NCI-H774 (cell line): ENCODE data around the gene NRXN2.
"Not testable (repeated sequence)": the region's sequence is repeated elsewhere in the genome, so short reads cannot be mapped to it uniquely, and the experiment has no call there.

Source experiments
- DNase-seq: peaks from one replicate; lab custom pipeline; 2025; lab: John Stamatoyannopoulos, UW

The NRXN2 gene

GRCh38 chr11:64674774-64675173 lies 48.2 kb downstream of the NRXN2 start:
- DNase-seq = no peak

GRCh38 chr11:64673279-64673678 lies 49.7 kb downstream of the NRXN2 start:
- DNase-seq = no peak

- no peak for DNase-seq
These were observed 50.1 kb downstream of the NRXN2 start for GRCh38 chr11:64672875-64673274.

- DNase-seq = no peak
These were observed 52.0 kb downstream of the NRXN2 start for GRCh38 chr11:64670975-64671374.

- no peak for DNase-seq
These were observed 55.7 kb downstream of the NRXN2 start for GRCh38 chr11:64667154-64667745.

GRCh38 chr11:64665411-64665821 lies 57.6 kb downstream of the NRXN2 start:
- DNase-seq = no peak

- not testable (repeated sequence) for DNase-seq
These were observed 58.6 kb downstream of the NRXN2 start for GRCh38 chr11:64664236-64664870.

GRCh38 chr11:64663656-64664055 lies 59.3 kb downstream of the NRXN2 start:
- no peak for DNase-seq

- no peak for DNase-seq
These were observed 61.4 kb downstream of the NRXN2 start for GRCh38 chr11:64661614-64662013.

- no peak for DNase-seq
These were observed 61.9 kb downstream of the NRXN2 start for GRCh38 chr11:64661146-64661545.

- DNase-seq = no peak
These were observed 62.3 kb downstream of the NRXN2 start for GRCh38 chr11:64660706-64661105.

GRCh38 chr11:64660205-64660604 lies 62.8 kb downstream of the NRXN2 start:
- DNase-seq = no peak

GRCh38 chr11:64659417-64660144 lies 63.4 kb downstream of the NRXN2 start:
- no peak for DNase-seq

GRCh38 chr11:64658265-64658664 lies 64.7 kb downstream of the NRXN2 start:
- DNase-seq = no peak

- DNase-seq = no peak
These were observed 66.1 kb downstream of the NRXN2 start for GRCh38 chr11:64656862-64657261.

GRCh38 chr11:64655941-64656601 lies 66.9 kb downstream of the NRXN2 start:
- DNase-seq = no peak

- no peak for DNase-seq
These were observed 67.9 kb downstream of the NRXN2 start for GRCh38 chr11:64654958-64655541.

GRCh38 chr11:64654439-64654838 lies 68.6 kb downstream of the NRXN2 start:
- DNase-seq = no peak

GRCh38 chr11:64653388-64653973 lies 69.5 kb downstream of the NRXN2 start:
- no peak for DNase-seq

- peak; percentile 38 for DNase-seq
These were observed 70.2 kb downstream of the NRXN2 start for GRCh38 chr11:64652586-64653387.

GRCh38 chr11:64650923-64651523 lies 72.0 kb downstream of the NRXN2 start:
- DNase-seq = no peak
